ENCODE measurements around the gene PHEX.

Gene PHEX

GRCh38 chrX:22148565-22148964 lies 116.4 kb downstream of the PHEX start:
- no peak for DNase-seq (ENCODE audit: low read depth, low spot score)

DNA sequence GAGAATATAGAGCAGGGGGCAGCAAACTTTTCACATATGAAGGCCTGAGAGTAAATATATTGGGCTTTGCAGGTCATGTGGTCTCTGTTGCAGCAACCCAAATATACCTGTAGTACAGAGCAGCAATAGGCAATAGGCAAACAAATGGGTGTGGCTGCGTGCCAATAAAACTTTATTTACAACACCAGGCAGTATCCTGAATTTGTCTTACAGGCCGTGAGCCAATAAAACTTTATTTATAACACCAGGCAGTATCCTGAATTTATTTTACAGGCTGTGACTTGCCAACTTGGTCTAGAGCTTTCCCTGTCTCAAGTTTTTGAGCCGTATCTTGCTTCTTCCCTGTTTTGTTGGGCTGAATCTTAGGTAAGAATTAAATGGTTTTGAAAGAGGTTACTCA lies 118.2 kb downstream of the PHEX start:
- DNase-seq (ENCODE audit: low read depth, low spot score): no peak

GRCh38 chrX:22155126-22155525 lies 123.0 kb downstream of the PHEX start:
- DNase-seq (ENCODE audit: low read depth, low spot score): no peak

DNA sequence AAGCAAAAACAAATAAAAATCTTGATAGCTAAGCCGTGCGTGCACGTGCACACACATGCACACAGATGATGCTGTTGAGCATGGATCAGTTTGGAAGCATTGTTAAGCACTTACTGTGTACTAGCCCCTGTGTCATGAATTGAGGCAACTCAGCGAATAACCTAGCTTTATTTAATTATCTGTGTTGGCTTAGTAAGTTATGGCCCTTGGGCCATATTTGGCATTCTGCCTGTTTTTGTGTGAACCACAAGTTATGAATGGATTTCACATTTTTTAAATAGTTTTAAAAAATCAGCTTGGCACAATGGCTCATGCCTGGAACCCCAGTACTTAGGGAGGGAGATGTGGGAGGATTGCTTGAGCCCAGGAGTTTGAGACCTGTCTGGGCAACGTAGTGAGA lies 126.9 kb downstream of the PHEX start:
- DNase-seq (ENCODE audit: low read depth, low spot score): peak; percentile 40

GRCh38 chrX:22163326-22163725 lies 131.2 kb downstream of the PHEX start:
- no peak for DNase-seq (ENCODE audit: low read depth, low spot score)

GRCh38 chrX:22164770-22165388 lies 132.8 kb downstream of the PHEX start:
- DNase-seq (ENCODE audit: low read depth, low spot score): no peak

DNA sequence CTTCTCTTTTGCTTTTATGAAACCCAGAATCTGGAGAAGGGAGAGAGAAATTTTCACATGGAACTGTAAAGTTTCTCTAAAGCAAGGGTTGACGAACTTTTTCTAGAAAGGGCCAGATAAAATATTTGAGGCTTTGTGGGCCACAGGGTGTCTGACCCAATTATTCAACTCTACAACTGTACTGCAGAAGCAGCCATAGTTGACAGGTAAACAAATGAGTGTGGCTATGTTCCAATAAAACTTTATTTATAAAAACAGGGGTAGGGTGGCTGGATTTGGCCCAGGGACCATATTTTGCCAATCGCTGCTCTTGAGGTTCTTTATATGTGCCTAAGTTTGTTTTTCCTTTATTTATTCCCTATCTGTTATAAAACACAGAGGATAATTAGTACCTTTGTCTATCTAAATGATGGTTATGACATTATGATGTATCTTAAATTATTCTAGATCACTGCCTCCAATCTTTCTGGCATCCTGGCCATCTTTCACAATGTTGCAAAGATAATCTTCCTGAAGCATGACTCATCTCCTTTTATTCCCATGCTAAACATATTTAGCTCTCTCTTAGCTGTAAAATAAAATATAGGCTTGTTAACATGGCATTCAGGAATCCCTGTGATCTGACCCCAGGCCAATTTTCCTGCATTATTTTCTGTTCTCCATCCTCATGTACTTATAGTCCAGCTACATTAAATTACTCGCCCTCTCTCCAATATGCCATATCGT lies 133.8 kb downstream of the PHEX start:
- DNase-seq (ENCODE audit: low read depth, low spot score): no peak

DNA sequence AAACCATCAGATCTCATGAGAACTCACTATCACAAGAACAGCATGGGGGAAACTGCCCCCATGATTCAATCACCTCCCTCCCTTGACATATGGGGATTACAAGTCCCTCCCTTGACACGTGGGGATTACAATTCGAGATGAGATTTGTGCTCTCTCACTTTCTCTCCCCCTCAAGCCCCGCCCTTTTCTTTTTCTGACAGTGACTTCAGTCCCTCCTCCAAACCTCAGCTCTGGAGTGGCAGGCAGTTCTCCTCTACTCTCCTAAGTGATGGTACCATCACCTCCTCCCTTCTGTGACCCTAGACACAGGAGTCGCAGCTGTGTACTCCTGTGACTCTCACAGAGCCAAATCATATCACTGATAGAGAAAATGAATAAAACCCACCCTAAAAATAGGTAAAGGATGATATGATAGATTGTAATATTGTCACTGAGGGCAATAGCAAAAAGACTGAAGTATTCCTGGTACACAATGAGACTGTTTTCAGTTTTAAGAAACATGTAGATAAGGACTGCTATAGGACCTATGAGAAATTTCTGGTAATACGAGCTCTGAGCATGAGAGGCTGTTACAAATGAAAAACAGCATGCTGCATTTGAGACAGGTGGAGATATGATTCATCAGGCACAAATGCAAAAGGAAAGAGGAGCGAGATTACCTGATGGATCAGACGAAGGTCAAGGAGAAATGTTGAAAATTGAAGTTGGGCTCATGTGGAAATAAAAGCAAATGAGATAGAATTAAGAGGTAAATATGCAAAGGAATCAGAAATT lies 139.3 kb downstream of the PHEX start:
- DNase-seq (ENCODE audit: low read depth, low spot score): no peak

DNA sequence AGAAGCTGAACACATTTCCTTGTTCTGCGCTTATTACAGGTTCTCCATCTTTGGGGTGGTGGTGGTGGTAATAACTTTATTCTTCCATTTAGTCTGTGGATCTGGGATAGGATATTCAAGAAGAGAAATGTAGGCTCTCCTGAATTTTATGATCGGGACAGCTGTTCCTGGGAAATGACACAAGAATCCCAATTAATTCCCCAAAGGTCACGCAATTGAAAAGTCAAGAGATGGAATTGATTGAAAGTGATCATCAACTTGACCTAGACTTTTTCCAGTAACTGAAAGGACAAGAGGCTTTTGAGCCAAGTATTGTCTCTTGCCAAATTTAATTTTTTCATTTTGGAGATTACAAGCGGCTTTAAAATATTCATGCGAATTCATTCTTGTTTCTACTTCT lies 141.8 kb downstream of the PHEX start:
- no peak for DNase-seq (ENCODE audit: low read depth, low spot score)

- DNase-seq (ENCODE audit: low read depth, low spot score): no peak
Measured at GRCh38 chrX:22177950-22178515, 145.9 kb downstream of the PHEX start.

DNA sequence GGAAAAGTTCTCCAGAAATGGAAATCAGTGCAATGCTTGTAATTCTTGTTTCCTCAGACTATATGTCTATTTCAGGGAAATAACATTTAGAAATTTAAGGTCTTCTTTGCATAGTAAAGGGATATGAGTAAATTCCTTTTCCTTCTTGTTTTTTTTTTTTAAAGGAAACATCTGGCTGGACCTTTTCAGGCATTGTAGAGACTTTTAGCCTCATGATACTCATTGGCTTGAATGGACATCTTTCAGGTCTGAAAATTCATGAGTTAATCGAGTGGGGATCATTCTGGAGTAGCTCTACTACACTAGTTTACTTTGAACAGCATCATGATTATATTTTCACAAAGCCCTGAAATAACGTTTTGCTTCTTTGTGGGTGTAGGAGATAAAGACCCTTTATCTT lies 152.0 kb downstream of the PHEX start:
- DNase-seq (ENCODE audit: low read depth, low spot score): no peak

GRCh38 chrX:22186165-22186564 lies 154.0 kb downstream of the PHEX start:
- no peak for DNase-seq (ENCODE audit: low read depth, low spot score)

- peak; percentile 67 for DNase-seq (ENCODE audit: low read depth, low spot score)
Measured at GRCh38 chrX:22192419-22193060, 160.4 kb downstream of the PHEX start.

- no peak for DNase-seq (ENCODE audit: low read depth, low spot score)
Measured at GRCh38 chrX:22193851-22194659, 161.9 kb downstream of the PHEX start.

DNA sequence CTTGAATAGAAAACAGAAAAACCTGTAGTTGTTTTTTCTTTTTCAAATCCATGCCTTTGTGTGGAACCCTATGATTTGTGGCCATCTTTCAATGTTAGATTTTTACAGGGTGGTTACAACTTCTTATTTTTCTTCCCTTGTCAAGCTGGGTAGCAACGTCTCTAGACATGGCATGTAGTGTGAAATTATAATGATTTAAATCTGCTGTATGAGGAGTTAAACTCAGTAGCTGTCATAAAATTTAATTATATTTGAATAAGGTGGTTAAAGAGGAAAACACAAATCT lies 162.5 kb downstream of the PHEX start:
- DNase-seq (ENCODE audit: low read depth, low spot score): no peak

DNA sequence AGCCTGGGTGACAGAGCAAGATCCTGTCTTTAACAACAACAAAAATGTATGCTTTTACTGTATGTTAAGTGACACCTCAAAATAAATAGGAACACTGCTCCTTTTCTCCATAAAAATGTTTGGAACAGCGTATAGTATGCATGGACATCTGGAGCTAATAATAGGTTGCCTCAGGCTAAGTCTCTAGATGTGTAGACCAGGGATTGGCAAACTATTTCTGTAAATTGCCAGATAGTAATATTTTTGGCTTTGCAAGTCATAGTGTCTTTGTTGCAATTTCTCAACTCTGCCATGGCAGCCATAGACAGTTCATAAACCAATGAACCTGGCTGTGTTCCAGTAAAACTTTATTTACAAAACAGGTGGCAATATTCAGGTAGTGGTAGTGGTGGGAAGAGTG lies 164.0 kb downstream of the PHEX start:
- DNase-seq (ENCODE audit: low read depth, low spot score): no peak

GRCh38 chrX:22202251-22202650 lies 170.1 kb downstream of the PHEX start:
- no peak for DNase-seq (ENCODE audit: low read depth, low spot score)

GRCh38 chrX:22203186-22203585 lies 171.1 kb downstream of the PHEX start:
- no peak for DNase-seq (ENCODE audit: low read depth, low spot score)

DNA sequence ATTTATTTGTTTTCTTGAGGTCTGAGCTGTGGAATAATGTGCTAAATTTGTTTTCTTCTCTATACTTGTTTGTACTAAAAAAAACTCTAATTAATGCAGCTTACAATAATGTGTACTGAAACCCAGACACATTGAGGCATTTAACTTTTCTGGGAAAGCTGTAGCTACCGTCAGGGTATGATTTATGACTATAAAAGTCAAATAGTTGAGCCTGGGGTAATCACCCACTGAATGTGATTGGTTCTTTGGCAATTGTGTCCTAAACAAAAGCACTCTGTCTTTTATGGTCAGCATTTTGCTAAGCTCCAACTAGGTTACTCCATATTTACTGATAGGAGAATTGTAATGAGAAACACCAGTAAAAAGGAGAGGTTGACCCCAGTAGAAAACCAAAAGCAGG lies 174.7 kb downstream of the PHEX start:
- no peak for DNase-seq (ENCODE audit: low read depth, low spot score)

GRCh38 chrX:22220941-22221340 lies 188.8 kb downstream of the PHEX start:
- DNase-seq (ENCODE audit: low read depth, low spot score): peak; percentile 17

- DNase-seq (ENCODE audit: low read depth, low spot score): no peak
Measured at GRCh38 chrX:22234380-22234779, 202.3 kb downstream of the PHEX start.

All from astrocyte of the hippocampus (primary cell).